ENCODE measurements around the gene SMARCD2. TPM values are rescaled to one million over a fixed set of nuclear protein-coding genes. Genes with fewer than 3 reads are reported as not detected.
A peak's percentile ranks its signal among the peaks of the same experiment; 100 is the strongest.
"Not testable (repeated sequence)": the region's sequence is repeated elsewhere in the genome, so short reads cannot be mapped to it uniquely, and the experiment has no call there.

The SMARCD2 gene
- total RNA-seq, 1 donor from 2014 or later = 107 TPM

DNA sequence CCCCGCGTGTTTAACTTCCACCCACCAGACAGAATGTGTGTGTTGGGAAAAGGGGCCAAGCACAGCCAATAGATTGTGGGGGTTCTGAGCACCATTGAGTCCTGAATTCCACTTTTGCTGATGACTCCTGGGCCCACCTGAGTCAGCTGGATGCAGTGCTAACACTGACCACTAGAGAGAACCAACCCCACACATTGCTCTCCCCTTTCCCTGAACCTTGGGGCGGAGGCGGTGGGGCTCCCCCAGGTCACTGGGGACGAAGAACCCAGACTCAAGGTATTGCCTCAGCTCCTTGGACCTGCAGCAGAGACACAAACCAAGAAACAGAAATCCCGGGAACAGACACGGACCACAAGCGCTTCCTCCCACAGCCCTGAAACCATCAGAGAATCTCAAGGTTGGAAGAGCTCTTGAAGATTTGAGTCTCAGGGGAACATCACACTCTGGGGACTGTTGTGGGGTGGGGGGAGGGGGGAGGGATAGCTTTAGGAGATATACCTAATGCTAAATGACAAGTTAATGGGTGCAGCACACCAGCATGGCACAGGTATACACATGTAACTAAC is 31.7 kb upstream of the SMARCD2 start:
- not testable (repeated sequence) for H3K27me3 ChIP-seq (ENCODE audit: control insufficient read depth, insufficient read depth, low read length); H3K36me3 ChIP-seq (ENCODE audit: control insufficient read depth, insufficient read depth, low read length); H3K4me3 ChIP-seq (ENCODE audit: low read depth, low read length); DNase-seq (ENCODE audit: low read depth)

DNA sequence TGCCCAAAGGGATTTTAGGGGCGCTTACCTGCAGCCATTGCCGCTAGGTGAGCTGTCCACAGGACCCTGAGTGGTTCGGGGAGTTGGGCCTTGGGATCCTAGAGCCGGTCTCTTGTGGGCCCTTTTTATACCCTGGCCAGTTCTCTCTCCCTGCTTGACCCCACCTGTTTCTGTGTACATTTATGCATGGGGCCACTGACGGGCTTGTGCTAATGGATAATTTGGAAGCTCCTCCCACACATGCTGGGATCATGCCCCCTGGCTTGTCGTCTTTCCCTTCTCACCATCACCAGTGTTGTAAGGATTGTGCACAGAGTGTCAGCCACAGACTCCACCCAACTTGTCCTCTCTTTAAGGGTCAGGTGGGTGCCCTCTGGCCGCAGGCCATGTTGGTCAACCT is 31.1 kb upstream of the SMARCD2 start, which contains the start of gene CSH2:
CSH2 (minus strand) TSS at position 101 of the 400 bp plus-strand sequence; CDS start at position 38, 63 bp downstream.
- not testable (repeated sequence) for H3K4me3 ChIP-seq (ENCODE audit: low read depth, low read length); H3K27me3 ChIP-seq (ENCODE audit: control insufficient read depth, insufficient read depth, low read length); DNase-seq (ENCODE audit: low read depth); H3K36me3 ChIP-seq (ENCODE audit: control insufficient read depth, insufficient read depth, low read length)

DNA sequence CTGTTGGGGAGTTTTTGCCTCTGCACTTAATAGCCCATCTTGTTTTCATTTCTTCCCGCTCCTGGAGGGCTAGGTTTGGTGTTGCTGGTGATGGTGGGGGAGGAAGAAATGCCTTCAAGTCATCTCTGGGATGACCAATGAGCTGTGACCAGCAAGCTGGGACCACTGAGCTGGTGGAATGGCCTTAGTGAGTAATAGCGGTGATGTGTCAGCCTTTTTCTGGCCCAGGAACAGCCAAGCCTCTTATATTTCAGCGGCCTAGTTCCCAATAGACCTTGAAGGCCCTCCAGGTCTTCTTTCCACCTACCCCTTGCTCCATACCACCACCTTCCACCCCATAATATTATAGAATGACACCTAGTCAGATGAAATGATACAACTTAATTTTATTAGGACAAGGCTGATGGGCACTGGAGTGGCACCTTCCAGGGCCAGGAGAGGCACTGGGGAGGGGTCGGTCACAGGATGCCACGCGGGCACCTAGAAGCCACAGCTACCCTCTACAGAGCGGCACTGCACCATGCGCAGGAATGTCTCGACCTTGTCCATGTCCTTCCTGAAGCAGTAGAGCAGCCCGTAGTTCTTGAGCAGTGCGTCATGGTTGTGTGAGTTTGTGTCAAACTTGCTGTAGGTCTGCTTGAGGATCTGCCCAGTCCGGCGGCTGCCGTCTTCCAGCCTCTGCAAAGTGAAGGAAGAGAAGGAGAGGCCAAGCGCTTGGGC is 29.3 kb upstream of the SMARCD2 start:
- not testable (repeated sequence) for H3K36me3 ChIP-seq (ENCODE audit: control insufficient read depth, insufficient read depth, low read length)

DNA sequence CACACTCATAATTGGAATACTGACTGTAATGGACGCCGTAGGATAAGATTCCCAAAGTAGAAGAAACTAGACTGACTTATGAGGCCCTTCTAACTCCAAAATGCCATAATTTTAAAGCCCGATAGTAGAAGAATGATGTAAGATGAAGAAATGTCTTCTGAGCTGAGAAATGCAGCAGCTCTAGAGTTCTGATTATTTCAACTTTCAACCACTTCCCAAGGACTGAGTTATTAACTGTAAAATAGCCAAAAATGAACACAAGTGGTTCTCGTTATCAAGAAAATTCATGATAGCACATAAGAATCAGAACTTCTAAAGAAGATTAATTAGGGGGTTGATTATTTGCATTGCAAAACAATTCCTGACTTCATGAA is 27.8 kb upstream of the SMARCD2 start:
- H3K27me3 ChIP-seq (ENCODE audit: control insufficient read depth, insufficient read depth, low read length); DNase-seq (ENCODE audit: low read depth); H3K36me3 ChIP-seq (ENCODE audit: control insufficient read depth, insufficient read depth, low read length); H3K4me3 ChIP-seq (ENCODE audit: low read depth, low read length): not testable (repeated sequence)

More for the DNA sequence above, 29.3 kb upstream of the SMARCD2 start:
- H3K27me3 ChIP-seq (ENCODE audit: control insufficient read depth, insufficient read depth, low read length); H3K4me3 ChIP-seq (ENCODE audit: low read depth, low read length): not testable (repeated sequence)
- peak; percentile 51 for DNase-seq (ENCODE audit: low read depth)

DNA sequence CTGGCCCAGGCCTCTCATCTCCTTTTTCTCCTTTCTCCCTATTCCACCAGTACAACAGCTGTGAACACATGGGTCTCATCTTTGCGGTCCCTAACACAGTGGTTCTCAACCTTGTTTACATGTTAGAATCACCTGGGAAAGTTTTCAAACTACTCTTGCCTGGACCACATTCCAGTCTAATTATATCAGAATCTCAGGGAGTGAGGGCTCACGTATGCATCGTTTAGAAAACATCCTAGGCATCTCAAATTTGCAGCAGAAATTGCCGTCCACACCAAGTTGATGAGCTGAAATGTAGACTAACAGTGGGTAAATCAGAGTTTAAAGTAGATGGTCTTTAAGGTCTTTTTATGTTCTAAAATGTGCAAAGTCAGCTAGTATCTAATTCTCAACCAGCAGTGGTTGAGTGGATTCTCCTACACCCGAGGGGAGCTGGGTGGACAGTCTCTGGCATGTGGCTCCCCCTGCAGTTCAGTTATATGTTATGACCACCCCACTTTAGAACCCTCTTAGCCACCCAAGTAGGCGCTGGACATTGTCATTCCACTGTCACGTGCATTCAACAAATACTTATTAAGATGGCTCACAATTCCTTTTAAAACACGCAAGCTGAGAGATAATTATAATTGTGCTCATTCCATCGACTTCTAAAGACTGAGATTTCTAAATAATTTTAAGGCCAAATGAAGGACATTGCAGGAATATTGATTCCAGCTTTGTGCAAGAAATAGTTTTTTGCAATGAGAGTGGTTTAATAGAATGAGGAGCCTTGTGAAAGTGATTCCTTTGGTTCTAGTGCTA is 27.2 kb upstream of the SMARCD2 start:
- peak; percentile 21 for DNase-seq (ENCODE audit: low read depth)
- not testable (repeated sequence) for H3K27me3 ChIP-seq (ENCODE audit: control insufficient read depth, insufficient read depth, low read length); H3K36me3 ChIP-seq (ENCODE audit: control insufficient read depth, insufficient read depth, low read length); H3K4me3 ChIP-seq (ENCODE audit: low read depth, low read length)
- TF ChIP-seq, protein P1, sequence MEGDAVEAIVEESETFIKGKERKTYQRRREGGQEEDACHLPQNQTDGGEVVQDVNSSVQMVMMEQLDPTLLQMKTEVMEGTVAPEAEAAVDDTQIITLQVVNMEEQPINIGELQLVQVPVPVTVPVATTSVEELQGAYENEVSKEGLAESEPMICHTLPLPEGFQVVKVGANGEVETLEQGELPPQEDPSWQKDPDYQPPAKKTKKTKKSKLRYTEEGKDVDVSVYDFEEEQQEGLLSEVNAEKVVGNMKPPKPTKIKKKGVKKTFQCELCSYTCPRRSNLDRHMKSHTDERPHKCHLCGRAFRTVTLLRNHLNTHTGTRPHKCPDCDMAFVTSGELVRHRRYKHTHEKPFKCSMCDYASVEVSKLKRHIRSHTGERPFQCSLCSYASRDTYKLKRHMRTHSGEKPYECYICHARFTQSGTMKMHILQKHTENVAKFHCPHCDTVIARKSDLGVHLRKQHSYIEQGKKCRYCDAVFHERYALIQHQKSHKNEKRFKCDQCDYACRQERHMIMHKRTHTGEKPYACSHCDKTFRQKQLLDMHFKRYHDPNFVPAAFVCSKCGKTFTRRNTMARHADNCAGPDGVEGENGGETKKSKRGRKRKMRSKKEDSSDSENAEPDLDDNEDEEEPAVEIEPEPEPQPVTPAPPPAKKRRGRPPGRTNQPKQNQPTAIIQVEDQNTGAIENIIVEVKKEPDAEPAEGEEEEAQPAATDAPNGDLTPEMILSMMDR (IDR thresholded peaks at IDR 0.05; ENCODE audit: insufficient read depth, low read length, poor library complexity, severe bottlenecking) = peak; percentile 14

DNA sequence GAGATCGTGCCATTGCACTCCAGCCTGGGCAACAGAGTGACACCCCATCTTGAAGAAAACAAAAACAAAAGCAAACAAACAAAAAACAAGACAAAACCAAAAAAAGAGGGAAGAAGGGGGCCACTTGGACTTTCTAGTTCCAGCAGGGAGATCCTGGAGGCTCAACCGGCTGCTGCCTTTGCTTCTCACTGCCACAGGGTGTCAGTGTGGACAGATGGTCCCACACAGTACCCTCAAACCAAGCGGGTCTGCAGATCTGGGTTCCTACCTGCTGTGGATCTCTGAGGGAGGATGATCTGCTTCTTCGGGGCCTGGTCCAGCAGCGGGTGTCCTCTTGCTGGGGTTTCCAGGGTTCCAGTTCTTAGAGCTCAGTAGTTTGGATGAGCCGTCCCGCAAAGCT is 24.1 kb upstream of the SMARCD2 start:
- DNase-seq (ENCODE audit: low read depth); H3K36me3 ChIP-seq (ENCODE audit: control insufficient read depth, insufficient read depth, low read length); H3K4me3 ChIP-seq (ENCODE audit: low read depth, low read length); H3K27me3 ChIP-seq (ENCODE audit: control insufficient read depth, insufficient read depth, low read length): not testable (repeated sequence)
- TF ChIP-seq, protein P1 (IDR thresholded peaks at IDR 0.05; ENCODE audit: insufficient read depth, low read length, poor library complexity, severe bottlenecking) = peak; percentile 29

DNA sequence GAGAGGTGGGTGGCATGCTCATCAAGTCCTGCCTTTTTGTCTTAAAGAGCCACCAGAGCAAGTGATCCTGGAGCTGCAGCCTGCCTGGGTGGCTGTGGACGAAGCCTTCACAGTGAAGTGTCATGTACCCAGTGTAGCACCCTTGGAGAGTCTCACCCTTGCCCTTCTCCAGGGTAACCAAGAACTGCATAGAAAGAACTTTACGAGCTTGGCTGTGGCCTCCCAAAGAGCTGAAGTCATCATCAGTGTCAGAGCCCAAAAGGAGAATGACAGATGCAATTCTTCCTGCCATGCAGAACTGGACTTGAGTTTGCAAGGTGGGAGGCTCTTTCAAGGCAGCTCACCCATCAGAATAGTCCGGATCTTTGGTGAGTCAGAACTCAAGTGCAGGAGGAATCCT is 16.8 kb upstream of the SMARCD2 start:
- Histone ChIP-seq H3K27me3 (ENCODE audit: control insufficient read depth, insufficient read depth, low read length) (peaks cover 5% of the 10 kb centered on the region), H3K4me3 (ENCODE audit: low read depth, low read length) (no peak overlapping the region), H3K36me3 (ENCODE audit: control insufficient read depth, insufficient read depth, low read length) (no peaks in the 10 kb centered on the region)
- DNase-seq (ENCODE audit: low read depth) = no peak
- TF ChIP-seq, protein P1 (IDR thresholded peaks at IDR 0.05; ENCODE audit: insufficient read depth, low read length, poor library complexity, severe bottlenecking) = no peak

DNA sequence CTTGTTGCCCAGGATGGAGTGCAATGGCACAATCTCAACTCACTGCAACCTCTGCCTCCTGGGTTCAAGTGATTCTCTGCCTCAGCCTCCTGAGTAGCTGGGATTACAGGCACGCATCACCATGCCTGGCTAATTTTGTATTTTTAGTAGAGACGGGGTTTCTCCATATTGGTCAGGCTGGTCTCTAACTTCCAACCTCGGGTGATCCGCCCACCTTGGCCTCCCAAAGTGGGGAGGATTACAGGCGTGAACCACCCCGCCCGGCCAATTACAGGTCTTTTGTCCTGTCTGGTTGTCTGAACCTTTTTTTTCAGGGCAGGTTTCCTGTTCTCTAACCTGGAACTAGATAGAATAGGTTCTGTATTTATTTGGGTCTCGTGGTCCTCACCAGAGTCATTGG is 13.9 kb upstream of the SMARCD2 start:
- not testable (repeated sequence) for H3K36me3 ChIP-seq (ENCODE audit: control insufficient read depth, insufficient read depth, low read length); DNase-seq (ENCODE audit: low read depth); H3K27me3 ChIP-seq (ENCODE audit: control insufficient read depth, insufficient read depth, low read length)

More for the DNA sequence above, 13.9 kb upstream of the SMARCD2 start:
- H3K4me3 ChIP-seq (ENCODE audit: low read depth, low read length) = not testable (repeated sequence)

All from kidney epithelial cell (primary cell).